Natural killer cell treated with Interleukin-12 subunit alpha and Interleukin-12 subunit beta and Interleukin-15 and Interleukin-18, amount 100 ng/mL, for 72 hours (primary cell): Measurements from ENCODE around the gene CFAP61. TPM values are rescaled to one million over a fixed set of nuclear protein-coding genes. Genes with fewer than 3 reads are reported as not detected.
"Not testable (repeated sequence)": the region's sequence is repeated elsewhere in the genome, so short reads cannot be mapped to it uniquely, and the experiment has no call there.

ENCODE experiments used
- ATAC-seq, 2 donors: fragments of 150-1000 bp; cut with Tn5 transposase in 1 of 2; sonication (Bioruptor Pico), chemical (Tn5 transposase) in 1 of 2; 2 replicates each; pipeline ENCODE4 v1.10.0; 2021
- DNase-seq: peaks from one replicate; pipeline ENCODE4 v3.0.0; 2022; ENCODE audit warnings: low spot score
- H3K27ac Mint-ChIP-seq, 2 donors: 1 replicate in 1 of 2; 2 replicates in 1 of 2; pipeline ENCODE4 v1.8.0; 2022; ENCODE audit warnings: mixed read lengths in 2 of 2, mild to moderate bottlenecking in 1 of 2, moderate library complexity in 1 of 2
- H3K27me3 Mint-ChIP-seq, 2 donors: 1 replicate in 1 of 2; 2 replicates in 1 of 2; pipeline ENCODE4 v1.8.0; 2022; ENCODE audit warnings: mixed read lengths in 2 of 2
- H3K36me3 Mint-ChIP-seq: one replicate; pipeline ENCODE4 v1.8.0; 2022; ENCODE audit warnings: mixed read lengths
- H3K4me1 Mint-ChIP-seq, 2 donors: 1 replicate in 1 of 2; 2 replicates in 1 of 2; pipeline ENCODE4 v1.8.0; 2022; ENCODE audit warnings: low read depth in 2 of 2, mixed read lengths in 2 of 2, mild to moderate bottlenecking in 1 of 2
- H3K4me3 Mint-ChIP-seq: one replicate; pipeline ENCODE4 v1.8.0; 2022; ENCODE audit warnings: mixed read lengths
- H3K9me3 Mint-ChIP-seq: 2 replicates; pipeline ENCODE4 v1.8.0; 2022; ENCODE audit warnings: mixed read lengths
- total RNA-seq, 2 donors: library from RNA; stranded (reverse); gene quantifications; one replicate each; pipeline ENCODE4 v1.2.3, GENCODE V29; 2022

Gene CFAP61
- not detected for total RNA-seq

GRCh38 chr20:20052074-20052970 is at the start of gene CFAP61, which contains the start of gene CRNKL1:
Gene CFAP61, plus strand, starts transcription at chr20:20052532. Its CDS starts 4,122 bp downstream, at chr20:20056654.
Gene CRNKL1, minus strand, starts transcription at chr20:20052466. Its CDS starts 124 bp downstream, at chr20:20052342.
- Mint-ChIP-seq H3K27ac (peak within 1 kb of the TSS; percentile 92 to 96), H3K4me1 (peaks cover 14 to 23% of the 10 kb centered on the region in 2 donors), H3K36me3 (peaks cover 30% of the 10 kb centered on the region)

GRCh38 chr20:20003031-20003954 is 49.0 kb upstream of the CFAP61 start:
- Mint-ChIP-seq H3K4me3 (peak overlapping the region; percentile 72), H3K27me3 (peaks cover 51 to 66% of the 10 kb centered on the region in 2 donors), H3K27ac (peak overlapping the region in 1 of 2 donors; percentile 72), H3K4me1 (peaks cover 13 to 25% of the 10 kb centered on the region in 2 donors), H3K9me3 (no peaks in the 10 kb centered on the region), H3K36me3 (no peaks in the 10 kb centered on the region)
- DNase-seq (no peak), ATAC-seq (peak; percentile 24 to 53)

More at GRCh38 chr20:20052074-20052970, at the start of gene CFAP61, which contains the start of gene CRNKL1:
- DNase-seq (peak; percentile 98), ATAC-seq (peak; percentile 99)
- H3K27me3 Mint-ChIP-seq, result no peaks in the 10 kb centered on the region
- peak within 1 kb of the TSS; percentile 99 for H3K4me3 Mint-ChIP-seq
- no peaks in the 10 kb centered on the region for H3K9me3 Mint-ChIP-seq

GRCh38 chr20:20003955-20004322 is 48.4 kb upstream of the CFAP61 start:
- Mint-ChIP-seq H3K4me1 (peaks cover 13 to 25% of the 10 kb centered on the region in 2 donors), H3K27me3 (peaks cover 48 to 66% of the 10 kb centered on the region in 2 donors), H3K4me3 (peak overlapping the region; percentile 72), H3K27ac (peak overlapping the region in 1 of 2 donors; percentile 69)
- not testable (repeated sequence) for ATAC-seq, H3K9me3 Mint-ChIP-seq, H3K36me3 Mint-ChIP-seq, DNase-seq

- Mint-ChIP-seq H3K4me3 (no peak overlapping the region), H3K4me1 (peaks cover 13 to 19% of the 10 kb centered on the region in 2 donors), H3K27me3 (peaks cover 44 to 65% of the 10 kb centered on the region in 2 donors), H3K9me3 (no peaks in the 10 kb centered on the region), H3K36me3 (no peaks in the 10 kb centered on the region), H3K27ac (no peak overlapping the region)
- ATAC-seq (no peak), DNase-seq (no peak)
Measured at GRCh38 chr20:20005342-20005741, 47.0 kb upstream of the CFAP61 start.

- Mint-ChIP-seq H3K36me3 (no peaks in the 10 kb centered on the region), H3K27me3 (peaks cover 22 to 42% of the 10 kb centered on the region in 2 donors), H3K27ac (no peak overlapping the region), H3K9me3 (no peaks in the 10 kb centered on the region), H3K4me1 (no peaks in the 10 kb centered on the region), H3K4me3 (no peak overlapping the region)
- ATAC-seq (no peak), DNase-seq (no peak)
Measured at GRCh38 chr20:20009784-20010253, 42.5 kb upstream of the CFAP61 start.

- H3K4me1 Mint-ChIP-seq, result no peaks in the 10 kb centered on the region
- H3K27ac Mint-ChIP-seq, result no peak overlapping the region
- ATAC-seq (no peak), DNase-seq (no peak)
- no peaks in the 10 kb centered on the region for H3K9me3 Mint-ChIP-seq
- H3K36me3 Mint-ChIP-seq, result no peaks in the 10 kb centered on the region
- peaks cover 18 to 35% of the 10 kb centered on the region in 2 donors for H3K27me3 Mint-ChIP-seq
- no peak overlapping the region for H3K4me3 Mint-ChIP-seq
Measured at GRCh38 chr20:20010639-20011500, 41.5 kb upstream of the CFAP61 start.

GRCh38 chr20:20012541-20012940 is 39.8 kb upstream of the CFAP61 start:
- DNase-seq (no peak), ATAC-seq (no peak)
- Mint-ChIP-seq H3K4me3 (no peak overlapping the region), H3K4me1 (peaks cover 4 to 6% of the 10 kb centered on the region in 2 donors), H3K27me3 (peaks cover 13 to 30% of the 10 kb centered on the region in 2 donors), H3K36me3 (no peaks in the 10 kb centered on the region), H3K9me3 (no peaks in the 10 kb centered on the region), H3K27ac (no peak overlapping the region)

- Mint-ChIP-seq H3K4me1 (peaks cover 14 to 18% of the 10 kb centered on the region in 2 donors), H3K27me3 (peaks cover 6 to 23% of the 10 kb centered on the region in 2 donors), H3K9me3 (no peaks in the 10 kb centered on the region), H3K4me3 (no peak overlapping the region), H3K36me3 (no peaks in the 10 kb centered on the region), H3K27ac (no peak overlapping the region)
- DNase-seq (no peak), ATAC-seq (no peak)
Measured at GRCh38 chr20:20014659-20015058, 37.7 kb upstream of the CFAP61 start.

- DNase-seq (peak; percentile 95), ATAC-seq (peak; percentile 99)
- Mint-ChIP-seq H3K4me3 (peak within 1 kb of the TSS; percentile 79), H3K36me3 (no peaks in the 10 kb centered on the region), H3K27me3 (peaks cover 0 to 7% of the 10 kb centered on the region in 2 donors), H3K4me1 (peaks cover 33 to 40% of the 10 kb centered on the region in 2 donors), H3K9me3 (no peaks in the 10 kb centered on the region), H3K27ac (peak within 1 kb of the TSS; percentile 78 to 84)
Measured at GRCh38 chr20:20017001-20017843, 35.1 kb upstream of the CFAP61 start, which contains the start of gene NAA20. Gene NAA20, plus strand, starts transcription at chr20:20017362. Its CDS starts 35 bp downstream, at chr20:20017397.

GRCh38 chr20:20017844-20018185 is 34.5 kb upstream of the CFAP61 start:
- peaks cover 0 to 1% of the 10 kb centered on the region in 2 donors for H3K27me3 Mint-ChIP-seq
- peak overlapping the region; percentile 11 to 78 for H3K27ac Mint-ChIP-seq
- DNase-seq, result no peak
- H3K4me1 Mint-ChIP-seq, result peaks cover 33 to 40% of the 10 kb centered on the region in 2 donors
- no peaks in the 10 kb centered on the region for H3K36me3 Mint-ChIP-seq
- H3K9me3 Mint-ChIP-seq, result no peaks in the 10 kb centered on the region
- peak in 1 of 2 donors; percentile 28 for ATAC-seq
- H3K4me3 Mint-ChIP-seq, result peak overlapping the region; percentile 79

GRCh38 chr20:20018366-20018765 is 34.0 kb upstream of the CFAP61 start:
- H3K4me1 Mint-ChIP-seq, result peaks cover 33 to 40% of the 10 kb centered on the region in 2 donors

GRCh38 chr20:20019123-20019522 is 33.2 kb upstream of the CFAP61 start:
- Mint-ChIP-seq H3K27ac (peak overlapping the region in 1 of 2 donors; percentile 11), H3K4me3 (peak overlapping the region; percentile 79), H3K36me3 (peaks cover 6% of the 10 kb centered on the region), H3K9me3 (no peaks in the 10 kb centered on the region), H3K27me3 (no peaks in the 10 kb centered on the region), H3K4me1 (peaks cover 36 to 48% of the 10 kb centered on the region in 2 donors)
- no peak for DNase-seq
- no peak for ATAC-seq

More at GRCh38 chr20:20018366-20018765, 34.0 kb upstream of the CFAP61 start:
- H3K9me3 Mint-ChIP-seq, result no peaks in the 10 kb centered on the region
- H3K27me3 Mint-ChIP-seq, result no peaks in the 10 kb centered on the region
- no peaks in the 10 kb centered on the region for H3K36me3 Mint-ChIP-seq
- peak overlapping the region; percentile 79 for H3K4me3 Mint-ChIP-seq
- H3K27ac Mint-ChIP-seq, result peak overlapping the region; percentile 11 to 78
- ATAC-seq (no peak), DNase-seq (no peak)
